GM21737 (cell line): Measurements from ENCODE around the gene OR10H5.
"Not testable (repeated sequence)": the region's sequence is repeated elsewhere in the genome, so short reads cannot be mapped to it uniquely, and the experiment has no call there.

ENCODE experiments used
- ATAC-seq: cut with Tn5 transposase; IDR thresholded peaks from one replicate; pipeline ENCODE4 v1.9.1; 2021; ENCODE audit warnings: mild to moderate bottlenecking, moderate library complexity; ENCODE audit not compliant: unreplicated experiment

OR10H5 gene

DNA sequence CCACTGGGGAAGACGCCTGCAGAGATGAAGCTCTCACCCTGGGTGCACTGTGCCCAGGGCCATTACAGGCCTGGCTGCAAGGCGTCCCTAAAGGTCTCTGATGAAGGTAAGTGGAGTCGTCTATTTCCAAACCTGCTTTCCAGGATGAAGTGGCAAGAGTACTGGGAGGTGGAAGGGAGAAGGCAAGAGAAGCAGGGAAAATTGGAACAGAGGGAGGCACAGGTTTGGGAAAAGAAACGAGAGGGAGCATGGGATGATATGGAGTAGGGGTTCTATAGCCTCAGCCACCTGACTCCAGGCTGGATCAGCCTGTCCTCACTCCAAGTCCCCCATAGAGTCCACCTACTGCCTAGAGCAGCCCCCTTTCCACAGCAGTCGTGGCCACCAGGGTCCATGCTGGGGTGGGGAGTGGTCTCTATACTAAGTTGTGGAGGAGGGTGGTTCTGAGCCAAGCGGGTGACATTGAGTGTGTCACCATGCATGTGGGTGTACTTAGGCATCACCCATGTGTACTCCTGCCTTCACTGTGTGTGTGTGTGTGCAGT is at the start of gene OR10H5:
TSS of gene OR10H5 (plus strand) at position 51 of the 545 bp plus-strand sequence. CDS start 6,388 bp downstream, outside the sequence.
- ATAC-seq: no peak

DNA sequence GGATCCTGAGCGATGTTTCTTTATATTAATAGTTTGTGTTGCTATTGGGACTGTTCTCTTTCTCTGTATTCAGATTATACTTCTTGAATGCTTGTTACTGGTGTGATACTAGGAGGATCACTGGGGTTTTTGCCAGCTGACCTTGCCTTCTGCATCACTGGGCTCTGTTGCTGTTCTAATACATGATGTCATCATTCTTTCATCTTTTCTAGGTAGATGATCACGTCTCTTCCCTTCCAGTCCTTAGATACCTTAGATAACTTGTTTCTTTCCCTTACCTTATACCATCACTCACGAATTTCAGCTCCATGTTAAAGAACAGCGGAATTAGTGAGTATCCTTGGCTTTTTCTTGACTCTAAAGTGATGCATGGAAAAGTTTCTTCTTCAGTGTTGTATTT is 49.7 kb upstream of the OR10H5 start, which contains the start of gene OR10H3:
TSS of gene OR10H3 (plus strand) at position 264 of the 400 bp plus-strand sequence. CDS start 3,408 bp downstream, outside the sequence.
- no peak for ATAC-seq

DNA sequence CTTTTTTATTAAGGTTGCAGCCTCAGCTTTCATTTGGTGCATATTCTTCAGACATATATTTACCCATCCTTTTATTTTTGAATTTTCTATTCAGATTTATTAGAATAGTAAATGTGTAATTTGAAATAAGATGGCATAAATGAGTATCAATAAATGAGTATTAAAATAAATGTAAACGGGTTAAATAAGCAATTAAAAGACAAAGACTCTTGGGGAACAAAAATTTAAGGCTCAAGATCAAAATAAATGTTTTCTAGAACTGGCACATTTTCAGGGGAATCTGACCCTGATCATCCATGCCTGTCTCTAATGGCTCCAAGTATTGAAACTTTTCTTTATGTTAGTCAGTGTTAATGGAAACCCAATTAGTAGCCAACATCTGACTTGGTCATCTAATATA is 46.7 kb upstream of the OR10H5 start:
- no peak for ATAC-seq

GRCh38 chr19:15748239-15748638 is 39.2 kb upstream of the OR10H5 start:
- no peak for ATAC-seq

GRCh38 chr19:15758379-15758778 is 29.1 kb upstream of the OR10H5 start:
- no peak for ATAC-seq

GRCh38 chr19:15759962-15760565 is 27.4 kb upstream of the OR10H5 start:
- no peak for ATAC-seq

GRCh38 chr19:15769586-15769985 is 17.9 kb upstream of the OR10H5 start:
- ATAC-seq: no peak

GRCh38 chr19:15774159-15774558 is 13.3 kb upstream of the OR10H5 start:
- ATAC-seq: not testable (repeated sequence)

- no peak for ATAC-seq
Observed at GRCh38 chr19:15775249-15775648, 12.2 kb upstream of the OR10H5 start.

DNA sequence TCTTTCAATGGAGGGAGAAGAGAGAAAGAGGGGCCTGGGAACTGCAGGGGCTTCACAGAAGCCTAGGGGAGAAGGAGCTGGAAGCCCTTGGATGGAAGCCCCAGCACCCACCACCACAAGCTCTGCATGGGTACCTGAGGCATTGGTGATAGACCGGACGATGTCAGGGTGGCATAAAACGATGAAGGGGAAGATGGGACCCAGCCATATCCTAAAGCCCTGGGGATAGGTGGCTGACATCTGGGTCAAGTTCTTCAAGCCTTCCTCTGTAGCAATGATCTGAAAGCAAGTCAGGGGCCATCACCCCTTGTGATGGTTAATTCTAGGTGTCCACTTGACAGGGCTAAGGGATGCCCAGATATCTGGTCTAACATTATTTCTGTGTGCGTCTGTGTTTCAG is 11.2 kb upstream of the OR10H5 start:
- ATAC-seq: no peak

DNA sequence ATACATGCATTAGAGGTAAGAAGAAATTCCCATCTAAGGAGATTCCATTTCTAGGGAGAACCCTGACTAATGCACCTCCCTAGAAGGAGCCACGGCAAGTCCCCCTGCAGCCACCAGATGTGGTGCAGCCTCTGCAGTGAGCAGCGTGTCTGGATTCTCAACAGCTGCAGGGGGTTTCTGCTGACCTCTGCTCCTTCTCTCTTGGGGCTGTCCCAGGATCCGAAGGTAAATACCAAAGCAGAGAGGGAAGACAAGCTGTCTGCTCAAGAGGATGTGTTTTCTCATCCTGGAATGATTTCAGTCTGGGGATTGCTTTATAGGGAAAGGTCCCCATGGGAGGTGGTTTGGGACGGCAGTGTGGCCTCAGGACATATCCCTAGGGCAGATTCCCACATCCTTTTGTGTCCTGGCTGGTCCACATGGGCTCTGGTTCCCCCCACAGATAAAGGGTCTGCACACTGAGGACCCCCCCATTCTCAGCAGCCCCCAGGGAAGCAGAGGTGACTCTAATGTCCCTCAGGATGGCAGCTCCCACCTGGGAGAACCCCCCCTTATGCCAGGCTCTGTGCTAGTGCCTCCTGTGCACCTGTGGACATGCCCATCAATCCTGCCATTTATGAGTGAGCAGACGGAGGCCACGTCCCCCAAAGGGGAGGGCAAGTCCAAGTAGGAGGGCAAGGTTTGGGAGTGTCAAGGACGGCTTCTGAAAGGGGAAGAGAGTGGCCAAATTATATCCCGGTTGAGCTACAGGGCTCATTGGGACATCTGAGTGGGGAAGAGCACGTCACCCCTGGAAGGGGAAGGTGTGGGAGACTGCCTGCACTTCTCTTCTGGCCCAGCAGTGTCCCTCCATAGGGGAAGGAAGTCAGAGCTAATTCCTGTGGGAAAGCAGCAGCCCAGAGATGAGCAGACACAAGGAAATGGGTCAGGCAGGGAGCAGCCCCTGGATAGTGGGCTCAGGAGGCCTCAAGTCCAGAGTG is 10.2 kb upstream of the OR10H5 start:
- no peak for ATAC-seq

GRCh38 chr19:15779756-15780476 is 7.5 kb upstream of the OR10H5 start:
- no peak for ATAC-seq

GRCh38 chr19:15780610-15781418 is 6.6 kb upstream of the OR10H5 start:
- ATAC-seq: no peak

GRCh38 chr19:15781661-15782060 is 5.8 kb upstream of the OR10H5 start:
- no peak for ATAC-seq

DNA sequence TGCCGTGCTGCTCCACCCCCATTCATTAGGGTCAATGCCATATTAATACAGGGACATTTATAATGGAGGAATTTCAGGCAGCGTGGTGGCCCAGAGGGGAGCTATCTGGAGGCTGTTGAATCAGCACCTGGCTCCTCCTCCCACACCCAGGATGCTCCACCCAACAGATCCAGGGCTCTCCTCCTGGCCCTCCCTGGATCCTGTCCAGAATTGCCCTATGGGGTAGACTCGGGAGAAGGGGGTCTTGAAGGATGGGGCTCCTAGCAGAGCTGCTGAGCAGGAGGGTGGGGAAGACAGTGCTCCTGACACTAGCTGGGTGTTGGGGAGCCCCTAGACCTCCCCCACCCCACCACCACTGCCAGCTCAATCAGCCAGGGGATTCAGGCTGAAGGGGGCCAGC is 5.2 kb upstream of the OR10H5 start:
- ATAC-seq: no peak

GRCh38 chr19:15782896-15783295 is 4.6 kb upstream of the OR10H5 start:
- not testable (repeated sequence) for ATAC-seq

- ATAC-seq: no peak
Observed at GRCh38 chr19:15788594-15789270, 1.3 kb downstream of the OR10H5 start.

- ATAC-seq: no peak
Observed at GRCh38 chr19:15790096-15790495, 2.6 kb downstream of the OR10H5 start.

- ATAC-seq: not testable (repeated sequence)
Observed at GRCh38 chr19:15794279-15794678, 6.8 kb downstream of the OR10H5 start.

- no peak for ATAC-seq
Observed at GRCh38 chr19:15810335-15810734, 22.9 kb downstream of the OR10H5 start.
